HUES48 (cell line): ENCODE data around the gene S100A4.
"Not testable (repeated sequence)": the region's sequence is repeated elsewhere in the genome, so short reads cannot be mapped to it uniquely, and the experiment has no call there.

ENCODE experiments used
- H3K27ac ChIP-seq: one replicate; pipeline ENCODE4 v1.7.0; 2013; ENCODE audit warnings: low read depth, low read length, inconsistent platforms
- H3K27me3 ChIP-seq: 2 replicates; pipeline ENCODE4 v1.6.1; 2013; ENCODE audit warnings: mild to moderate bottlenecking, low read length; ENCODE audit not compliant: control insufficient read depth, insufficient read depth
- H3K36me3 ChIP-seq: 2 replicates; pipeline ENCODE4 v1.6.1; 2013; ENCODE audit warnings: low read length; ENCODE audit not compliant: control insufficient read depth, insufficient read depth
- H3K4me1 ChIP-seq: 2 replicates; pipeline ENCODE4 v1.6.1; 2013; ENCODE audit warnings: mild to moderate bottlenecking, low read length; ENCODE audit not compliant: control insufficient read depth, insufficient read depth
- H3K4me3 ChIP-seq: 2 replicates; pipeline ENCODE4 v1.5.1; 2013; ENCODE audit warnings: mild to moderate bottlenecking, low read depth, low read length
- H3K9ac ChIP-seq: 2 replicates; pipeline ENCODE4 v1.6.1; 2013; ENCODE audit warnings: mild to moderate bottlenecking, low read depth, low read length, moderate library complexity
- H3K9me3 ChIP-seq: 2 replicates; pipeline ENCODE4 v1.6.1; 2013; ENCODE audit warnings: low read length; ENCODE audit not compliant: control insufficient read depth, insufficient read depth

Gene S100A4

DNA sequence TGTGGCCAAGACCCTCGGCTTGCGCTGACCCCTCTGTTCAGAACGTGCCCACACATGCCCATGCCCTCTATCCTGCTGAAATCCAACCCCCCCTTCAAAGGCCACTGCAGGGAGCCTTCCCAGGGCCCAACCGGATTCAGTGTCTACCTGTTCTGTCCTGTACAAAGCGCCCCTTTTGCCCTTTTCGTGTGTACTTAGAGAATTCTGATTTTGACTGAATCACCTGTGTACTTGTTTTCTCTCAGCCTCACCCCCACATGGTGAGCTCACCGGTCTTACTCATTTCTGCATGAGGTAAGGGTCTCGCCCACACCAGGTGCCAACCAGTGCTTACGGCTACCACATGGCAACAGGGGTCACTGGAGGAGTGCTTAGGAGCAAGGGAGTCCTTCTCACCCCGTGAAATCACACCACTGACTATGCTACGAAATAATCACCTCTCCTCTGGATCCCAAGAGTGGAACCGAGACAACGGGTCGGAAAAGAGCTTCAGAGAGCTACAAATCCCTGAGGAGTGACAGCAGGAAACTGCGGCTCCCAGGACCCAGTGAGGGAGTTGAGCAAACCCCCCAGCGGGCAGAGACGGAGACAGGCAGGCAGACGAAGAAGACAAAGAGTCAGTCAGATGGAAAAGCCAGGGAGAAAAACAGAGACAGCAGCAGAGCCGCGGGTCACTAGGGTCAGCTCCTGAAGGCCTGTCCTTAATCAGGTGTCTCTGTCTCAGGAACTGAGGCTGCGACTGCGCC, 22.2 kb upstream of the S100A4 start:
- Histone ChIP-seq H3K27ac (peak overlapping the region; percentile 59), H3K9ac (peak overlapping the region; percentile 2; the same call in 1 of the 2 replicates), H3K9me3 (no peaks in the 10 kb centered on the region), H3K27me3 (no peaks in the 10 kb centered on the region), H3K4me3 (peak overlapping the region; percentile 27; the same call in 1 of the 2 replicates), H3K4me1 (peaks cover 31% of the 10 kb centered on the region), H3K36me3 (no peaks in the 10 kb centered on the region)

DNA sequence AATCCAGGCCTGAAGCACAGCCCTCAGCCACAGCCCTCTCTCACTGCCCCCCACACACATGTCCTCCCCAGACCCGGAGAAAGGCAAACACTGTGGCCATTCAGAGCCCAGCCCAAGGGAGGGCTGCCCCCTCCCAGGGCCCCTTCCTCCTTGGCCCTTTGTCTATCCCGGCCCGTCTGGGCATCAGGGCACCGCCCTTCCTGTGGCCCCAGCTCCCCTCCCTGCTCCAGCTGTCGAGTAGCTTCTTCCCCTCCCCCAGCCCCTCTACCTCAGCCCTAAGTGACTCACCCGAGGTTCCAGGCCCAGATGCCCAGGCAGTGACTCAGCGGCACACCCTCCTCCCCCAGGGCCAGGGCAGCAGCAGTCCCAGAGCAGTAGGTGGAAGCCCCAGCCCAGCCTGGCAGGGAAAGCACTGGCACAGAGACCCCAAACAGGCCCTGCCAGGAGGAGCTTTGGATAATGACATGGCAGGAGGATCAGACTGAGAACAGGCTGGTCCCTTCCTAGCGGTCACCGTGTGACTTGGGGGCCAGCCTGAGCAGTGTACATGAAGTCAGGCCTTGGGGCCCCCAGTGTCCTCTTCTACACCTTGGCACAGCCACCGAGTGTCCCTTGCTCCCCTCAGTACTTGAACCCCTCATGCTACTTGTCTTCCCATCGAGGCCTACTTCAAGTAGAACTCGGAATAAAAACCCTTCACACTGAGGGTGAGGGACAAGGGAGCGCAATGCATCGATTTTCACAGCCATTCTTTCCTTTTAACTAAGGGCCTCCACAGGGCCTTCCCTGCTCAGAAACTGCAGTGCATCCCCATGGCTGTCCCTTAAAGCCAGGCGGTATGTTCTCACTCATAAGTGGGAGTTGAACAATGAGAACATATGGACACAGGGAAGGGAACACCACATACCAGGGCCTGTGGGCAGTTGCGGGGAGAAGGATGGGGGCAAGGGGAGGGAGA, 21.1 kb upstream of the S100A4 start:
- Histone ChIP-seq H3K27ac (peak overlapping the region; percentile 71), H3K4me1 (peaks cover 31% of the 10 kb centered on the region)

DNA sequence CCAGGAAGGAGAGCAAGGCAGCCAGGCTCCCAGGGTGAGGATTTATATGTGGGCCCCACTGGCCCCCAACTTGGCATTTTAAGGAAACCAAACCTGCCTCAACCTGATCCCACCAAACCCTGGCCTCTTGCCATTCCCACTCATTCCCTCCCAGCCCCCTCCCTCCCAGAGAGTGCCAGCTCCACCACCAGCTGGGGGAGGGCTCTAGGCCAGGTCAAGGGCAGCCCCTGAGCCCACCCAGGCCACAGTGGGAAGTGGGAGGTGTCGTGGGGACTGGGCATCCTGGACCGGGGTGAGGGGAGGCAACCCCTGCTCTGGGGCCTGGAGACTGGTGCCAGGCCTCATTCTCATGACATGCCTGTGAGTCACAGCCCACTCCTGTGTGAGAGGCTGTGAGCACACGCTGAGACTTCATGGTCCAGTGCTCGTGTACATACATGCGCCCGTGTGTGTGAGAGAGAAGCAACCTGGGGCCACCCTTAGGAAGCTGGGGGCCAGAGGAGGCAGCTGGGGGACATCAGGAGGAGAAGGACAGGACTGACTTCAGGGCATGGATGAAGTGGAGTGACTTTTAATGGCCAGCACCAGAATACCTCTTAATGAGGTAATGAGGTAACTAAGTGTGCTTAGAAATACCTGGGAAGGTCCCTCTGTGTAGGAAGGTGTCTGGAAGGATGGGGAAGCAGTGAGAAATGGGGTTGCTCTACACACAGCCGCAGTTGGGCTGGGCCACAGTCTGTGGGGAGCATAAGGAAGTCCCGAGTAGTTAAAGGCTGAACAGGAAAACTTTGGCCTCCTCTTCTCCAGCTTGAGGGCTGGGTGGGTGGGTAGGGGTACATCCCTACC, 20.1 kb upstream of the S100A4 start, which contains the start of gene S100A2:
S100A2 (minus strand) TSS at position 316 of the 846 bp plus-strand sequence. CDS start 1,967 bp downstream, outside the sequence.
- H3K36me3 ChIP-seq, result no peaks in the 10 kb centered on the region
- H3K27me3 ChIP-seq, result no peaks in the 10 kb centered on the region
- peak within 1 kb of the TSS; percentile 71 for H3K27ac ChIP-seq
- H3K4me1 ChIP-seq, result peaks cover 31% of the 10 kb centered on the region
- no peaks in the 10 kb centered on the region for H3K9me3 ChIP-seq
- H3K9ac ChIP-seq, result peak within 1 kb of the TSS; percentile 42; the same call in 1 of the 2 replicates
- H3K4me3 ChIP-seq, result no peak within 1 kb of the TSS

More for the DNA sequence above, 21.1 kb upstream of the S100A4 start:
- Histone ChIP-seq H3K36me3 (no peaks in the 10 kb centered on the region), H3K9me3 (no peaks in the 10 kb centered on the region), H3K9ac (peak overlapping the region; percentile 11; the same call in 1 of the 2 replicates), H3K27me3 (no peaks in the 10 kb centered on the region), H3K4me3 (no peak overlapping the region)

DNA sequence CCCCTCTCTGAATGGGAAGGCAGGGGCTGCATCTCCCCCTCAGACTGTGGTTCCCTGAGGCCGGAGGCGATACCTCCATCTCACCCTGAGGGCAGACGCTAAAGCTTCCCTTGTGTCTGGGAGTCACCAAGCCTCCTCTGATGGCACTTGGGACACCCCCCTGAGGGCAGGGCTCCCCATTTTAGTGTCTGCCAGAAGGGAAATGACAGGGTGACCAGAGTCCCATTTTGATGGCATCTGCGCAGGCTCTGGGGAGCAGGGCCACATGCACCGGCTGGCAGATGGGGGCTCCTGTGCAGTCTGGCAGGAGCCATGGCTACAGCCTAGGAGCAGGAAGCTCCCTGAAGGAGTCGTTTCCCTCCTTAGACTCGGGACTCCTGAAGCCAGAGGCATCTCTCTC, 18.4 kb upstream of the S100A4 start:
- Histone ChIP-seq H3K4me1 (peaks cover 31% of the 10 kb centered on the region), H3K4me3 (no peak overlapping the region), H3K9me3 (no peaks in the 10 kb centered on the region), H3K9ac (no peak overlapping the region), H3K36me3 (no peaks in the 10 kb centered on the region), H3K27me3 (no peaks in the 10 kb centered on the region), H3K27ac (no peak overlapping the region)

GRCh38 chr1:153563483-153563901, 17.9 kb upstream of the S100A4 start:
- Histone ChIP-seq H3K9me3 (no peaks in the 10 kb centered on the region), H3K4me1 (peaks cover 31% of the 10 kb centered on the region), H3K4me3 (no peak overlapping the region), H3K36me3 (no peaks in the 10 kb centered on the region), H3K27ac (no peak overlapping the region), H3K9ac (no peak overlapping the region), H3K27me3 (no peaks in the 10 kb centered on the region)

DNA sequence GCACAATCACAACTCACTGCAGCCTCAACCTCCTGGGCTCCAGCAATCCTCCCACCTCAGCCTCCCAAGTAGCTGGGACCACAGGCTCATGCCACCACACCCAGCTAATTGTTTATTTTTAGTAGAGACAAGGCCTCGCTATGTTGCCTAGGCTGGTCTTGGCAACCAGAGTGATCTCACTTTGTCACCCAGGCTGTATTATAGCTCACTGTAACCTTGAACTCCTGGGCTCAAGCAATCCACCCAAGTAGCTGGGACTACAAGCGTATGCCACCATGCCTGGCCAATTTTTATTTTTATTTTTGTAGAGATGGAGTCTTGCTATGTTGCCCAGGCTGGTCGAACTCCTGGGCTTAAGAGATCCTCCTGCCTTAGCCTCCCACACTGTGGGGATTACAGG, 16.4 kb upstream of the S100A4 start:
- H3K9me3 ChIP-seq, H3K4me3 ChIP-seq, H3K27ac ChIP-seq, H3K27me3 ChIP-seq, H3K36me3 ChIP-seq, H3K9ac ChIP-seq: not testable (repeated sequence)
- H3K4me1 ChIP-seq, result peaks cover 17% of the 10 kb centered on the region

DNA sequence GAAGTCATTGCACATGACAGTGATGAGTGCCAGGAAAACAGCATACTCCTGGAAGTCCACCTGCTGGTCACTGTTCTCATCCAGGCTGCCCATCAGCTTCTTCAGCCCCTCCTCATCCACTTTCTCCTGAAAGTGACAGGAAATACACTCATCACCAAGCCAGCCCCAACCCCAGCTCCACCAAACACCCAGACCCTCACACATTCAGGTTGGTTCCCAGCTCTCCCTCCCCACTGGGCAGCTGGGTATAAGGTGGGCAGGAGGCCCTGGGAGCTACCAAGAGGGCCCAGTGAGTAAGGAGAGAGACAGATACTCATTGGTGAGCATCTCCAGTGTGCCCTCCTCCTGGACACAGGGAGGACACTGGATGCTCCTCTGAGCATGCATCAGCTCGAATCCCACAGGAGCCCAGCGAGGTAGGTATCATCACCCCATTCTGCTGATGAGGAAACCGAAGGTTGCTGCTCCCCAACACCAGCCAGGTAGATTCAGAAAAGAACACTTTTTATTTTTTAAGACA, 15.9 kb upstream of the S100A4 start:
- no peak overlapping the region for H3K4me3 ChIP-seq
- H3K9ac ChIP-seq, result no peak overlapping the region
- peaks cover 12% of the 10 kb centered on the region for H3K4me1 ChIP-seq
- no peak overlapping the region for H3K27ac ChIP-seq
- H3K9me3 ChIP-seq, result no peaks in the 10 kb centered on the region
- no peaks in the 10 kb centered on the region for H3K36me3 ChIP-seq
- no peaks in the 10 kb centered on the region for H3K27me3 ChIP-seq

DNA sequence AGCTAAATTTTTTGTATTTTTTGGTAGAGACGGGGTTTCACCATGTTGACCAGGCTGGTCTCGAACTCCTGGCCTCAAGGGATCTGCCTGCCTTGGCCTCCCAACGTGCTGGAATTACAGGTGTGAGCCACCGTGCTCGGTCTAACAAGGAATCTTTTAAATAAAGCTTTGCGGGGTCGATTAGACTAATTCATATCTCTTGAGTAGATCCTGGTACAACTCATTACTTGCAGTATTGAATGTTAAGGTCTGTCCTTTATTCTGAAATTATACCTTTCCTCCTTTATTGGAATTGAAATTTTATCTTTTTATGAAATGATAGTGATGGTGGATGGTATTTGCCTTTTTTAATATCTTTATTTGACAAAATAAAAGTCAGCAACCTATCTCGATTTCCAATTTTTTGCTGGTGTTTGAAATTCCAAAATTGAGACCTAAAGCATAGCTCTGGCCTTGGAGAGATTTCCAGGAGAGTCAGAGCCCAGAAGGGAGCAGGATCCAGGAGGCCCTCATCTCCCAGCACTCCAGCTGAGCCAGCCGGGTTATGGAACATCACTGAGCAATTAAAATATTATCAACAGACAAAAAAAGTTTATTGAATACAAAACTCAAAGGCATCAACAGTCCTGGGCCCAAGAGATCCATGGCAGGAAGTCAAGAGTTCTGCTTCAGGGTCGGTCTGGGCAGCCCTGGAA, 15.3 kb upstream of the S100A4 start:
- Histone ChIP-seq H3K4me1 (peaks cover 7% of the 10 kb centered on the region; the same call in 1 of the 2 replicates), H3K4me3 (no peak overlapping the region), H3K27me3 (no peaks in the 10 kb centered on the region), H3K36me3 (no peaks in the 10 kb centered on the region), H3K9me3 (no peaks in the 10 kb centered on the region), H3K9ac (no peak overlapping the region), H3K27ac (no peak overlapping the region)

- Histone ChIP-seq H3K27me3 (no peaks in the 10 kb centered on the region), H3K4me1 (no peaks in the 10 kb centered on the region), H3K9ac (no peak overlapping the region), H3K27ac (no peak overlapping the region), H3K9me3 (no peaks in the 10 kb centered on the region), H3K36me3 (no peaks in the 10 kb centered on the region), H3K4me3 (no peak overlapping the region)
Observed at GRCh38 chr1:153560241-153560640, 14.6 kb upstream of the S100A4 start.

GRCh38 chr1:153557877-153558276, 12.3 kb upstream of the S100A4 start:
- H3K4me1 ChIP-seq, result no peaks in the 10 kb centered on the region
- no peaks in the 10 kb centered on the region for H3K27me3 ChIP-seq
- no peaks in the 10 kb centered on the region for H3K9me3 ChIP-seq
- H3K9ac ChIP-seq, result no peak overlapping the region
- H3K4me3 ChIP-seq, result no peak overlapping the region
- H3K36me3 ChIP-seq, result no peaks in the 10 kb centered on the region
- no peak overlapping the region for H3K27ac ChIP-seq
